ENCODE measurements around the gene ADGRL1. TPM values are rescaled to one million over a fixed set of nuclear protein-coding genes. Genes with fewer than 3 reads are reported as not detected.

Gene ADGRL1
- total and polyA plus RNA-seq, 2 of the 8 experiments (the other 6 are each of a cell fraction or from before 2014, with no cell fraction given) = 95.6 to 112 TPM

DNA sequence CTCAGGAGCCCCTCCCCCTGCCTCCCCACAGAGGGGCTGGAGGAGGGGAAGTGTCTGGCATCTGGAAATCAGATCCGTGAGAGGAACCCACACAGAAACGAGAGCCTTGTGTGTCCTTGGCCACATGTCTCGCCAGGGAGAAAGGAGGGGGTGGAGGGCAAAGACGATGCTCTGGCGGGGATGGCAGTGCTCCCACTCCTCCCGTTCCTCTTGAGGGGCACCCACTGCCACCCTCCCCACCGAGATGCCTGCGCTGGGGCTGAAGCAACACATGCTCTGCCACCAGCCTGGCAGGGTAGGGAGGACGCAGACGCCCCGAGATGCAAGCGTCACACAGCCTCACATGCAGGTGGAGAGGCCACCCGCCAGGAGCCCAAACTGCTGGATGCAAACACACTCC lies 2.8 kb downstream of the ADGRL1 start:
- H3K18ac ChIP-seq (ENCODE audit: extremely low read depth, low read length) = peak overlapping the region; percentile 51
- peak overlapping the region; percentile 75; the same call in 1 of the 2 replicates for H2BK5ac ChIP-seq (ENCODE audit: low read depth, low read length)
- H4K20me1 ChIP-seq (replicated peaks in 1 of 2; ENCODE audit: control insufficient read depth in 1 of 2, insufficient read depth in 2 of 2, low read length in 2 of 2) = peaks cover 12 to 14% of the 10 kb centered on the region in 2 experiments
- peaks cover 0 to 24% (median 15%) of the 10 kb centered on the region in 4 experiments; a peak in 6 of 7 replicates for H3K4me1 ChIP-seq (replicated peaks in 1 of 4; ENCODE audit: control insufficient read depth in 3 of 4, insufficient read depth in 4 of 4, low read length in 3 of 4)
- peak overlapping the region in 1 of 4 experiments; percentile 8; a peak in 2 of 8 replicates for H3K4me3 ChIP-seq (ENCODE audit: extremely low read depth in 1 of 4, insufficient read depth in 2 of 4, low read depth in 3 of 4, low read length in 4 of 4)
- no peak overlapping the region for H2BK120ac ChIP-seq (replicated peaks; ENCODE audit: low read depth, low read length)
- H3K23ac ChIP-seq (ENCODE audit: insufficient read length) = no peak overlapping the region
- no peak overlapping the region for H4K8ac ChIP-seq (ENCODE audit: extremely low read depth, insufficient read depth, low read length)
- ChIA-PET CTCF (ENCODE audit: partially characterized antibody) (interaction anchor here (1.2 to 13.2 kb wide), 2 partner anchors 112 to 147 kb away, joined by 3 to 171 read pairs; no protein-coding TSS in a partner anchor), POLR2A (ENCODE audit: partially characterized antibody) (interaction anchor here (1.6 kb wide), 1 partner anchor 145 kb away, joined by 6 read pairs; no protein-coding TSS in a partner anchor)
- H2BK20ac ChIP-seq (ENCODE audit: low read length) = no peak overlapping the region
- H3K14ac ChIP-seq (ENCODE audit: insufficient read length) = no peak overlapping the region
- H2BK12ac ChIP-seq (ENCODE audit: low read depth, low read length) = no peak overlapping the region
- FAIRE-seq (no peak), DNase-seq (ENCODE audit: low read depth in 1 of 2, low spot score in 2 of 2) (peak in 1 of 2 experiments; percentile 55)
- TF ChIP-seq TBP (IDR thresholded peaks at IDR 0.05; ENCODE audit: low read depth, low read length) (no peak), CEBPB (IDR thresholded peaks at IDR 0.05; ENCODE audit: low read depth, low read length) (no peak), CHD2 (IDR thresholded peaks at IDR 0.05; ENCODE audit: low read length) (no peak)
- TF ChIP-seq, protein P1, sequence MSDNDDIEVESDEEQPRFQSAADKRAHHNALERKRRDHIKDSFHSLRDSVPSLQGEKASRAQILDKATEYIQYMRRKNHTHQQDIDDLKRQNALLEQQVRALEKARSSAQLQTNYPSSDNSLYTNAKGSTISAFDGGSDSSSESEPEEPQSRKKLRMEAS (IDR thresholded peaks at IDR 0.05) = 0 out of 2 replicates have a peak, but pooled peaks have one; percentile 10
- TF ChIP-seq, protein P2, sequence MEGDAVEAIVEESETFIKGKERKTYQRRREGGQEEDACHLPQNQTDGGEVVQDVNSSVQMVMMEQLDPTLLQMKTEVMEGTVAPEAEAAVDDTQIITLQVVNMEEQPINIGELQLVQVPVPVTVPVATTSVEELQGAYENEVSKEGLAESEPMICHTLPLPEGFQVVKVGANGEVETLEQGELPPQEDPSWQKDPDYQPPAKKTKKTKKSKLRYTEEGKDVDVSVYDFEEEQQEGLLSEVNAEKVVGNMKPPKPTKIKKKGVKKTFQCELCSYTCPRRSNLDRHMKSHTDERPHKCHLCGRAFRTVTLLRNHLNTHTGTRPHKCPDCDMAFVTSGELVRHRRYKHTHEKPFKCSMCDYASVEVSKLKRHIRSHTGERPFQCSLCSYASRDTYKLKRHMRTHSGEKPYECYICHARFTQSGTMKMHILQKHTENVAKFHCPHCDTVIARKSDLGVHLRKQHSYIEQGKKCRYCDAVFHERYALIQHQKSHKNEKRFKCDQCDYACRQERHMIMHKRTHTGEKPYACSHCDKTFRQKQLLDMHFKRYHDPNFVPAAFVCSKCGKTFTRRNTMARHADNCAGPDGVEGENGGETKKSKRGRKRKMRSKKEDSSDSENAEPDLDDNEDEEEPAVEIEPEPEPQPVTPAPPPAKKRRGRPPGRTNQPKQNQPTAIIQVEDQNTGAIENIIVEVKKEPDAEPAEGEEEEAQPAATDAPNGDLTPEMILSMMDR (IDR thresholded peaks at IDR 0.05; ENCODE audit: control extremely low read depth in 1 of 3, insufficient read depth in 1 of 3, low read depth in 1 of 3, low read length in 3 of 3) = no peak
- no peak overlapping the region for H3K27ac ChIP-seq (ENCODE audit: low read depth, low read length)
- H3K36me3 ChIP-seq (ENCODE audit: control insufficient read depth in 2 of 4, insufficient read depth in 4 of 4, low read length in 3 of 4) = no peaks in the 10 kb centered on the region
- H3K4me2 ChIP-seq (ENCODE audit: insufficient read depth in 1 of 2, low read depth in 2 of 2, low read length in 2 of 2) = peak overlapping the region; percentile 52 to 82
- 0 out of 2 replicates have a peak overlapping the region, but pooled peaks have one; percentile 48 for H2AK5ac ChIP-seq (ENCODE audit: low read depth, low read length)
- 56% methylated on average over 8 of the region's 13 CpGs; no CpG with 5 or more reads in 1 of the 2 experiments for WGBS, 2 experiments (ENCODE audit: extremely low coverage in 1 of 2, insufficient coverage in 1 of 2, insufficient read length in 1 of 2, insufficient replicate concordance in 2 of 2, low coverage in 1 of 2, low lambda C conversion rate in 2 of 2, missing lambda C conversion rate in 1 of 2)
- H3K23me2 ChIP-seq (ENCODE audit: low read depth, low read length) = peaks cover 6% of the 10 kb centered on the region
- H4K5ac ChIP-seq (ENCODE audit: insufficient read length, low read depth, low read length) = peak overlapping the region; percentile 72
- peaks cover 31 to 74% of the 10 kb centered on the region in 2 experiments for H3K79me2 ChIP-seq (ENCODE audit: control insufficient read depth in 1 of 2, insufficient read depth in 2 of 2, low read length in 2 of 2)
- H3K56ac ChIP-seq (replicated peaks; ENCODE audit: insufficient read length, low read depth, low read length) = no peak overlapping the region
- H2BK15ac ChIP-seq (ENCODE audit: low read length) = no peak overlapping the region
- no peak overlapping the region for H3K4ac ChIP-seq (replicated peaks; ENCODE audit: insufficient read length, low read depth, low read length)
- no peaks in the 10 kb centered on the region for H3K27me3 ChIP-seq (replicated peaks in 1 of 4; ENCODE audit: control insufficient read depth in 3 of 4, extremely low read depth in 1 of 4, insufficient read depth in 3 of 4, low read length in 3 of 4)
- no peak overlapping the region for H3K9ac ChIP-seq (replicated peaks in 1 of 4; ENCODE audit: extremely low read depth in 1 of 4, low read depth in 3 of 4, low read length in 3 of 4)
- H2AFZ ChIP-seq (ENCODE audit: low read length) = no peak overlapping the region
- no peak overlapping the region for H4K91ac ChIP-seq (replicated peaks; ENCODE audit: insufficient read length, low read length)
- peaks cover 9% of the 10 kb centered on the region for H3K79me1 ChIP-seq (ENCODE audit: low read depth, low read length)
- H3K9me3 ChIP-seq (ENCODE audit: insufficient read depth in 2 of 2, low read depth in 1 of 2, low read length in 1 of 2) = no peaks in the 10 kb centered on the region
